ENCODE results near the gene PDCD1.

The PDCD1 gene

GRCh38 chr2:241864168-241864849 is 5.6 kb upstream of the PDCD1 start:
- H3K27ac Mint-ChIP-seq = peak overlapping the region; percentile 41
- H3K9me3 Mint-ChIP-seq = no peaks in the 10 kb centered on the region
- H3K36me3 Mint-ChIP-seq = no peaks in the 10 kb centered on the region
- H3K4me3 Mint-ChIP-seq = peak overlapping the region; percentile 3
- H3K27me3 Mint-ChIP-seq = peaks cover 2% of the 10 kb centered on the region
- H3K4me1 Mint-ChIP-seq = peaks cover 74% of the 10 kb centered on the region

DNA sequence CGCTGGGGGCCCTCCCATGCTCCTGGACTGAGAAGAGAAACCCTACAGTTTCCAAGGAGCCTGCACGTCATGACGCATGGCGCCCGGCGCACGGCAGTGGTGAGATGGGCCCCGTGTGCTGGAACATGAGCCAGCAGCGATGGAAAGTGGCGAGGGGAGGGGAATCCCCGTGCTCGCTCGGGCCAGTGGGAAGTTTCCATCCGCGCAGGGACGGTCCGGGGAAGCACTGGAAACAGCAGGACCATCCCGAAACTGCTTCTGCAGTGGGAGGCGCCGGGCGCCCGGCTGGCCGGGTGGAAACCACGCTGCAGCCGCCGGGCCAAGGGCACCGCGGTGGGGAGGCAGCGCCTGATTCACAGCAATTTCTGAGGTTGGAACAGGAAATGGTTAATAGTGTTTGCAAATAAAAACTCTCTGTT is 4.9 kb upstream of the PDCD1 start:
- H3K27me3 Mint-ChIP-seq = peaks cover 2% of the 10 kb centered on the region
- H3K9me3 Mint-ChIP-seq = no peaks in the 10 kb centered on the region
- peak overlapping the region; percentile 49 for H3K27ac Mint-ChIP-seq
- H3K4me1 Mint-ChIP-seq = peaks cover 66% of the 10 kb centered on the region
- no peaks in the 10 kb centered on the region for H3K36me3 Mint-ChIP-seq
- H3K4me3 Mint-ChIP-seq = peak overlapping the region; percentile 31

DNA sequence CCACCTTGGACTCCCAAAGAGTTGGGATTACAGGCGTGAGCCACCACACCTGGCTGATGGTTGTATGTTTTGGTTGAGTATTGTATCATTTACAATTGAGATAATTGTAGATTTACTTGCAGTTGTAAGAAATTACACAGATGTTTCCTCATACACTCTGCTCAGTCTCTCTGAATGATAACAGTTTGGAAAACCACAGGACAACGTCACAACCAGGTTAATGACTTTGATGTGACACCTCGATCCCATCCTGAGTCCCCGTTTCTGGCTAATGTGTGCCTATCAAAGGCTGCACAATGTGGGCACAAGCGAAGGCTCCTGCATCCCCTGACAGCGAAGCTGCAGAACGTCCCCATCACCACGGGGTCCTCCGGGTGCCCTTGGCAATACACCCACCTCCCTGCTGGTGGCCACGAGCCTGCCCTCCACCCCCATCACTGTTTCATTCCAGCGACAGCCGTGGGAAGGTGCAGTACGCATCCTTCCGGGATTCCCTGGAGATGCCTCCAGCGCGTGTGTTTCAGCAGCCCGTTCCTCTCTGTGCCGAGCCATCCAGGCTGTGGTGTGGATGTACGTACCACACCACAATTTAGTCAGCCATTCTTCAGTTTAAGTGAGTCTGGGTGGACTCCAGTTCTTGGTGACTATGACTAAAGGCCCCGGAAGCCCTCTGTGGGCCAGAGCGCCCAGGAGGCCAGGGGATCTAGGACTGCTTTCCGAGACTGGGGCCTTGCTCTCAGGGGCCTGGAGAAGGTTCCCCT is 4.3 kb upstream of the PDCD1 start:
- H3K36me3 Mint-ChIP-seq = no peaks in the 10 kb centered on the region
- peaks cover 2% of the 10 kb centered on the region for H3K27me3 Mint-ChIP-seq
- H3K9me3 Mint-ChIP-seq = no peaks in the 10 kb centered on the region
- H3K4me3 Mint-ChIP-seq = peak overlapping the region; percentile 31
- peaks cover 64% of the 10 kb centered on the region for H3K4me1 Mint-ChIP-seq
- peak overlapping the region; percentile 76 for H3K27ac Mint-ChIP-seq

DNA sequence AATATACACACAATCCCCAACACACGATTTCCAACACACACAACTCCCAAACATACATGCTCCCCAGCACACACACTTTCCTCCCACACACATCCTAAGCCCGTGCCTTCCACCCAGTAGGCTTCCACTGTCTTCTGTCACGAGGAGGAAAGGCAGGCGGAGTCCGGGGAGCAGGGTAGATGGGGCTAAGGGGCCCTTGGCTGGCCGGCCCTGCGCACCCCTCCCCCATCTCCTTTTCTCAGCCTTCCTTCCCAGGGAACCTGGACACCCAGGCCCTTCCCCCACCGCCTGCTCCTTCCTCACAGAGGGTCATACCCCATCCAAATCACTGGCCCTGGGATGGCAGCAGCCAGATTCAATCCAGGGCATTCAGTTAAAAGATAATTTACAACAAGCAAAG is 3.4 kb upstream of the PDCD1 start:
- Mint-ChIP-seq H3K4me3 (no peak overlapping the region), H3K9me3 (no peaks in the 10 kb centered on the region), H3K27ac (peak overlapping the region; percentile 63), H3K4me1 (peaks cover 58% of the 10 kb centered on the region), H3K27me3 (peaks cover 2% of the 10 kb centered on the region), H3K36me3 (no peaks in the 10 kb centered on the region)

DNA sequence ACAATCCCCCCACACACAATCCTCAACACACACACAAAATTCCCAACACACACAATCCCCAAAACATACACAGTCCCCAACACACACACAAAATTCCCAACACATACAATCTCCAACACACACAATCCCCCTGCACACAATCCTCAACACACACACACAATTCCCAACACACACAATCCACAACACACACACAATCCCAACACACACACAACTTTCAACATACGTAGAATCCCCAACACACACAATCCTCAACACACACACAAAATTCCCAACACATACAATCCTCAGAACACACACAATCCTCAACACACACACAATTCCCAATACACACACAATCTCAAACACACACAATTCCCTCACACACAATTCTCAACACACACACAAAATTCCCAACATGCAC is 2.6 kb upstream of the PDCD1 start:
- Mint-ChIP-seq H3K36me3 (no peaks in the 10 kb centered on the region), H3K4me3 (peak overlapping the region; percentile 58), H3K4me1 (peaks cover 64% of the 10 kb centered on the region), H3K9me3 (no peaks in the 10 kb centered on the region), H3K27me3 (peaks cover 2% of the 10 kb centered on the region), H3K27ac (peak overlapping the region; percentile 92)

DNA sequence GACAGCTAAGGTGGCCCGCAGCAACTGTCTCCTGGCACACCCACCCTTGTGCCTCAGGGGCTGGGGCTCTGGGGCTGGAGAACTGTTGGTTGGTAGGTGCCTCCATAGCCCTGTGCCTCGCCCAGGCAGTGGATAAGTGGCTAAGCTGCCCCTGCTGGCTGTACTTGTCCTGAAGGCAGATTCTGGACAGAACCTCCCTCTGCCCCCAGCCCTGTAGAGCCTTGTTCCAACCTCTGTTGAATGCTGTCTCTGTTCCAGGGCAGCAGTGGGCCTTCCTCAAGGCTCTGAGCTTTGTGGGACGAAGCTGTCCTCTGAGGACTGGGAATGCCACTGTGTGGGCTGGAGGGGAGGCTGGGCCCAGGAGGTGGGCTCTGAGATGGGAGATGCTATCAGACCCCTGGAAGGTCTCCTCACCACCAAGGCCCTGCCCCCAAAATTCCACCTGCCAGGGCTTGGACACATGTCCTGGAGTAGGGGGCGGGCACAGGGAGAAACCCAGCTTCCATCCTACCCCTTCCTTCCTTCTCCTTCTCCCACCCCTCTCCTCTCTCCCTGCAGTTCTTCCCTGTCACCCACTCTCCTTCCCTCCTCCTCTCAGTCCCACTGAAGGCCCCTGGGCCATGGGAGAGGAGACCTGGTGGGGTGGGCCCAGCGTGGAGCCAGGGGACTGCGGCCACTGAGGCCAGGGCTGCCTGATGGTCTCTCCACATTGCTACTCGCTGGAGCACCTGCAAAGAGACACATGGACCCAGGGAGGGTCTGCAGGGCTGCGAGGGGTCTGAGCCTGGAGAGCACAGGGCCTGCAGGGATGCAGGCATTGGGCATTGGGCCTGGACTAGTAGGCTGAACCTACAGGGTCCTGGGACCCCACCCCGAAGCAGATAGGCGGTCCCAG is 1.7 kb upstream of the PDCD1 start:
- no peaks in the 10 kb centered on the region for H3K36me3 Mint-ChIP-seq
- peaks cover 2% of the 10 kb centered on the region for H3K27me3 Mint-ChIP-seq
- H3K27ac Mint-ChIP-seq = no peak overlapping the region
- no peaks in the 10 kb centered on the region for H3K9me3 Mint-ChIP-seq
- no peak overlapping the region for H3K4me3 Mint-ChIP-seq
- peaks cover 58% of the 10 kb centered on the region for H3K4me1 Mint-ChIP-seq

GRCh38 chr2:241859436-241860183 is 916 bp upstream of the PDCD1 start:
- Mint-ChIP-seq H3K4me1 (peaks cover 50% of the 10 kb centered on the region), H3K36me3 (no peaks in the 10 kb centered on the region), H3K27me3 (peaks cover 2% of the 10 kb centered on the region), H3K4me3 (peak overlapping the region; percentile 83), H3K9me3 (no peaks in the 10 kb centered on the region), H3K27ac (peak overlapping the region; percentile 90)

DNA sequence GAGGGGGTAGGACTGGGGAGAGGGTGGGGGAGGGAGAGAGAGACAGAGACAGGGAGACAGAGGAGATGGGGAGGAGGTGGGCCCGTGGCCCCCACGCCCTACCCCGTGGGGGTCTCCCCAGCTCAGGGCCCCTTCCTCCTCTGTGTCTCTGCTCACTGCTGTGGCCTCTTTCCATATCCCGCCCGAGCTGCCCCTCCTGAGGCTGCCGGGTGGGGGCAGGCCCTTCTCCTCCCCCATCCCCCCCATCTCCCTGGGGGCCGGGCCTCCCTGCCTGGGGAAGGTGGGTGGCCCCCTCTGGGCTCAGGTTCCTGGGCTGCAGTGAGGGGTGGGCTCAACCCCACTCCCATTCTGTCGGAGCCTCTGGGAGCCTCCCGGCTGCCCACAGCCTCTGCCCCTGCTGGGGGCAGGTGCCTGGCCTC is 332 bp upstream of the PDCD1 start:
- peak overlapping the region; percentile 83 for H3K4me3 Mint-ChIP-seq
- peaks cover 2% of the 10 kb centered on the region for H3K27me3 Mint-ChIP-seq

DNA sequence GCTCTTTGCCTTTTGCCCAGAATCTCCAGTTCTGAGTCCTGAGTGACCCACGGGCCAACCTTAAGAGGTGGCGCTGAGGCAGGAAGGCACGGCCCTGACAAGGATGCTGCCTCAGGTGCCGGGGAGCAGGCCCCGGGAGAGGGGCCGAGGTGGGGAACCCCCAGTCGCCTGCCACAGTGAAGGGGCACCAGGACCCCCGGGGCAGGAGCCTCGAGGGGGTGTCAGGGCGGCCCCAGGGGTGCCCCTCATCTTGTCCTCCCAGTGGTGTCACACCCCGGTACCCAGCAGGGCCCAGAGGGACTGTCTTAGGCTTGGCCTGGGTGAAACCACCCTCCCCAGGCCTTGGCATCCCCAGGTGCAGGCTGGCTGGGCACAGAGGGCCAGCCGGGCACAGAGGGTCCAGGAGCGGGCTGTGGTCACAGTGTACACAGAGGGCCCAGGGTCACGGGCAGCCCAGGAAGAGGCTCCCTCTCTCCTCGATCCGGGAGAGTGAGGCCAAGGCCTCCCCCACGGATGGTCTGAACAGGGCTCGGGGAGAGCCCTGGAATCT is 1.0 kb downstream of the PDCD1 start:
- peaks cover 2% of the 10 kb centered on the region for H3K27me3 Mint-ChIP-seq
- H3K9me3 Mint-ChIP-seq = no peaks in the 10 kb centered on the region
- peak overlapping the region; percentile 84 for H3K4me3 Mint-ChIP-seq
- peaks cover 32% of the 10 kb centered on the region for H3K4me1 Mint-ChIP-seq
- H3K36me3 Mint-ChIP-seq = no peaks in the 10 kb centered on the region
- H3K27ac Mint-ChIP-seq = no peak overlapping the region

More for the DNA sequence above, 332 bp upstream of the PDCD1 start:
- Mint-ChIP-seq H3K36me3 (no peaks in the 10 kb centered on the region), H3K4me1 (peaks cover 44% of the 10 kb centered on the region), H3K27ac (no peak overlapping the region), H3K9me3 (no peaks in the 10 kb centered on the region)

DNA sequence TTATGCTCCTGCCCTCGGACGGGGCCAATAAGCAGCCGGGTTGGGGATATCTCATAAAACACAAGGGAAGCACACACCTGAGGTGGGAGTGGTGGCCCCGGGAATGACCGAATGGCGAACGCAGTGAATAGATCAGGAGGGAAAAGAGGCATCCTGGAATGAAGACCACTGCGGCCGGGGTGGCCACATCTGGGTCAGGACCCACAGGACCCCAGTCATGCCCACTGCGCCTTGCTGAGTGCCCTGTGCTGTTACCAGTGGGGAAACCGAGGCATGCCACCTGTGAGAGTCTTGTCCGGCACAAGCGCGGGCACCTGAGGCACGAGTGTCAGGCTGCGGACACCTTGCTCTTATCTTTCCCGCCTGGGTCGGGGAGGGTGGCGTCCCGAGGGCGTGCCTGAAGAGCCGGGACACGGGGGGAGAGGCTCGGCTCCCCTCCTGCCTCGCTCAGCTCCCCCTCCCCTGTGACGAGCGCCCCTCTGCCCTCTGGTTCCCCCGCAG is 1.6 kb downstream of the PDCD1 start:
- peak overlapping the region; percentile 42 for H3K4me3 Mint-ChIP-seq
- no peak overlapping the region for H3K27ac Mint-ChIP-seq
- H3K4me1 Mint-ChIP-seq = peaks cover 29% of the 10 kb centered on the region
- peaks cover 2% of the 10 kb centered on the region for H3K27me3 Mint-ChIP-seq
- H3K36me3 Mint-ChIP-seq = no peaks in the 10 kb centered on the region
- H3K9me3 Mint-ChIP-seq = no peaks in the 10 kb centered on the region

DNA sequence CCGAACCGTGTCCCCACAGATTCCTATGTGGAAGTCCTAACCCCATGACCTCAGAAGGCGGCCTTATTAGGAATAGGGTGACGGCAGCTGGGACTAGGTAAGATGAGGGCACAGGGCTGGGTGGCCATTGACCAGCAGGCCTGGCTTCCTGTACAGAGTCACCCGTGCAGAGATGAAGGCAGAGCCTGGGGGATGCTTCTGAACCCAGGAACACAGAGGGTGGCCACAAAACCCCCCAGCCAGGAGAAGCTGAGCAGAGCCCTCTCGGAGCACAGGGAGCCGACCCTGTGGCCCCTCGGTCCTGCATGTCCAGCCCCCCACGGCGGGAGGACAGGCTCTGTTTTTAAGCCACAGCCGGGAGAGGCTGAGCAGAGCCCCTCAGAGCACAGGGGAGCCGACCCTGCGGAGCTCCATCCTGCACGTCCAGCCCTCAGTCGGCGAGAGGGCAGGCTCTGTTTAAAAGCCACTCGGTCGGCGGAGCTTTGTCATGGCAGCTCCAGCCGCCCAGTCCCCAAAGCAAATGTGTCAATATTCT is 2.7 kb downstream of the PDCD1 start:
- no peaks in the 10 kb centered on the region for H3K9me3 Mint-ChIP-seq
- H3K36me3 Mint-ChIP-seq = no peaks in the 10 kb centered on the region
- H3K27ac Mint-ChIP-seq = no peak overlapping the region
- no peak overlapping the region for H3K4me3 Mint-ChIP-seq
- peaks cover 18% of the 10 kb centered on the region for H3K4me1 Mint-ChIP-seq
- H3K27me3 Mint-ChIP-seq = no peaks in the 10 kb centered on the region

DNA sequence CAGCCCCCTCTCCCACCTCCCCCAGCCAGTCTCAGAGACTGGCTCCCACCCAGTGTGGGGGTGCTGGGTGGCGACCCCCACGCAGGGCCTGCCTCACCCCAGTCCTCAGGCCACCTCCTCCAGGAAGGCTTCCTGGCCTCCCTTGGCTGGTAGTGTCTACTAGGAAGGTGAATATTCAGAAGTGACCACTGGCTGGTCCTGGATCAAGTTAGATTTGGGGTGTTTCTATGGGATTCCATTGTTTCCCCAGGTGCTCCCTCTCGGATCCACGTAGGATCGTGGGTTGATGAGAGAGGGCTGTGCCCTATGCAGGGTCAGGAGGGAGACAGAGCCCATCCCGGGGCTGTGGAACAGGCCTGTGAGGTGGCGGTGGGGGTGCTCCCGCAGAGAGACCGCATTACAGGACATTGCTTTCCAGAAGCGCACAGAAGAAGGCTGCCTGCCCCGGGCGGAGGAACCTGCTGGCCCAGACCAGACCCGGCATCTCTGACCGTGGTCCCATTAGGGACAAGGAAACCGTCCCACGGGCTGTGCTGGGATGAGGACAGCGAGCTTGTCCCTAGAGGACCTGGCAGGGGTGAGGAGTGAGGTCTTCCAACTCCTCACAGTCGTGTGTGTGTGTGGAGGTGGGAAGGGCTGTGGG is 3.3 kb downstream of the PDCD1 start:
- no peaks in the 10 kb centered on the region for H3K9me3 Mint-ChIP-seq
- H3K36me3 Mint-ChIP-seq = no peaks in the 10 kb centered on the region
- H3K4me3 Mint-ChIP-seq = no peak overlapping the region
- no peak overlapping the region for H3K27ac Mint-ChIP-seq
- peaks cover 17% of the 10 kb centered on the region for H3K4me1 Mint-ChIP-seq
- H3K27me3 Mint-ChIP-seq = no peaks in the 10 kb centered on the region

DNA sequence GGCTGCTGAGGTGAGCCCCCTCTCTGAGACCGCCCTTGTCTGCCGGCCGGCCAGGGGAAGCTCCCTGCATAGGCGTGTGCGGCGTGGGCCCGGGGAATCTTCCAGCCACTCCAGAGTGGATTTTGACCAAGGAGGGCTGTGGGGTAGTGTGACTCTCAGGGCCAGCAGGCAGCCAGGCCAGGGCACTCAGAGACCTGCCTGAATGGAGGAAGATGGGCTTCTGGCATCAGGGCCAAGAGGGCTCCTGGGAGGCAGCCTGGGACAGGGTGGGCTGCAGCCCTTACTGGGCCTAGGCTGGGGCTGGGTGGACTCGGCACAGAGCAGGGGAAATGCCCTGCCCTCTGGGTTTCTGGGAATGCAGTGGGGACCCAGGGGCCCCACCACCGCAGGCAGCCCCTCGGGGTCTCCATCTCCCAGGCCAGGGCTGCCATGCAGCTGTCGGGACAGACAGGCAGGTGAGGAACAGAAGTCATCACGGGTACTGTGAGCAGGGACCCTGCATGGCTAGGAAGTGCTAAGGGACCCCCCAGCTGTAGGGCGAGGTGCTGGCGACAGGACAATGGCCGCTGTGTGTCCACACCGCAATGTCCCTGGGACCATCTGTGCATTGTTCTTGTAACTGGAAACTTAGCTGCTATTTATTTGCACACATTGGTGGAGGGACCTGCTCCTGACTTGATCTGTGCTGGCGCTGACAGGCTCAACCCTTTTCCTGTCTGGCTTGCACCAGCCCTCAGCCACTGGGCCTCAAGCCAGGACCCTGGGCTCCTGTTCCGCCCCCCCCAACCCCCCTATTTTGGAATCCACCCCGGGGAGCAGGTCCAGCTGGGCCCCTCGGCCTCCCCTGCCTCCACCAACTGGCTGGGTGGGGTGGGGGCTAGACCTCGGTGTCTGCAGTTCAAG is 4.1 kb downstream of the PDCD1 start:
- Mint-ChIP-seq H3K4me3 (no peak overlapping the region), H3K27me3 (no peaks in the 10 kb centered on the region), H3K36me3 (no peaks in the 10 kb centered on the region), H3K27ac (no peak overlapping the region), H3K4me1 (peaks cover 13% of the 10 kb centered on the region), H3K9me3 (no peaks in the 10 kb centered on the region)

Measured in activated naive CD4-positive, alpha-beta T cell treated with anti-CD3 and anti-CD28 coated beads, Interleukin-2, amount 50 U/mL, for 24 hours (primary cell).